ENCODE measurements around the gene EEFSEC.

The EEFSEC gene

GRCh38 chr3:128359060-128359664, 205.9 kb downstream of the EEFSEC start:
- no peak overlapping the region for H3K27ac ChIP-seq (ENCODE audit: low read length)
- H2AFZ ChIP-seq (ENCODE audit: low read depth, low read length): no peak overlapping the region
- no peak for TF ChIP-seq CTCF (IDR thresholded peaks at IDR 0.05; ENCODE audit: low read depth, low read length)
- TF ChIP-seq EZH2phosphoT487 (IDR thresholded peaks at IDR 0.05; ENCODE audit: low read depth): no peak
- no peaks in the 10 kb centered on the region for H3K27me3 ChIP-seq (ENCODE audit: low read depth, low read length)
- no peaks in the 10 kb centered on the region for H3K36me3 ChIP-seq (replicated peaks; ENCODE audit: low read depth, low read length)
- H3K4me1 ChIP-seq (ENCODE audit: low read length): no peaks in the 10 kb centered on the region
- no peaks in the 10 kb centered on the region for H3K79me2 ChIP-seq (ENCODE audit: low read length)
- H3K4me3 ChIP-seq (ENCODE audit: low read length): no peak overlapping the region
- H4K20me1 ChIP-seq (ENCODE audit: insufficient read depth, low read length): 0 out of 2 replicates have a peak, but pooled peaks cover 3% of the 10 kb centered on the region
- no peak overlapping the region for H3K9ac ChIP-seq (ENCODE audit: low read length)
- H3K9me3 ChIP-seq (ENCODE audit: insufficient read depth, low read length): no peaks in the 10 kb centered on the region
- no peak overlapping the region for H3K4me2 ChIP-seq (ENCODE audit: low read length)

- H3K4me3 ChIP-seq (ENCODE audit: low read length): no peak overlapping the region
- TF ChIP-seq CTCF (IDR thresholded peaks at IDR 0.05; ENCODE audit: low read depth, low read length) (no peak), EZH2phosphoT487 (IDR thresholded peaks at IDR 0.05; ENCODE audit: low read depth) (no peak)
- H3K79me2 ChIP-seq (ENCODE audit: low read length): no peaks in the 10 kb centered on the region
- H3K27ac ChIP-seq (ENCODE audit: low read length): no peak overlapping the region
- H3K4me2 ChIP-seq (ENCODE audit: low read length): no peak overlapping the region
- H3K27me3 ChIP-seq (ENCODE audit: low read depth, low read length): no peaks in the 10 kb centered on the region
- no peaks in the 10 kb centered on the region for H3K36me3 ChIP-seq (replicated peaks; ENCODE audit: low read depth, low read length)
- H3K9me3 ChIP-seq (ENCODE audit: insufficient read depth, low read length): no peaks in the 10 kb centered on the region
- H4K20me1 ChIP-seq (ENCODE audit: insufficient read depth, low read length): 0 out of 2 replicates have a peak, but pooled peaks cover 3% of the 10 kb centered on the region
- H3K9ac ChIP-seq (ENCODE audit: low read length): no peak overlapping the region
- no peak overlapping the region for H2AFZ ChIP-seq (ENCODE audit: low read depth, low read length)
- no peaks in the 10 kb centered on the region for H3K4me1 ChIP-seq (ENCODE audit: low read length)
Measured at GRCh38 chr3:128359846-128360642, 206.8 kb downstream of the EEFSEC start.

GRCh38 chr3:128360705-128361271, 207.5 kb downstream of the EEFSEC start:
- H4K20me1 ChIP-seq (ENCODE audit: insufficient read depth, low read length): 0 out of 2 replicates have a peak, but pooled peaks cover 3% of the 10 kb centered on the region
- no peak overlapping the region for H2AFZ ChIP-seq (ENCODE audit: low read depth, low read length)
- H3K4me1 ChIP-seq (ENCODE audit: low read length): no peaks in the 10 kb centered on the region
- no peaks in the 10 kb centered on the region for H3K27me3 ChIP-seq (ENCODE audit: low read depth, low read length)
- H3K79me2 ChIP-seq (ENCODE audit: low read length): no peaks in the 10 kb centered on the region
- H3K9ac ChIP-seq (ENCODE audit: low read length): no peak overlapping the region
- H3K4me3 ChIP-seq (ENCODE audit: low read length): no peak overlapping the region
- TF ChIP-seq CTCF (IDR thresholded peaks at IDR 0.05; ENCODE audit: low read depth, low read length): no peak
- no peak for TF ChIP-seq EZH2phosphoT487 (IDR thresholded peaks at IDR 0.05; ENCODE audit: low read depth)
- H3K4me2 ChIP-seq (ENCODE audit: low read length): no peak overlapping the region
- no peaks in the 10 kb centered on the region for H3K36me3 ChIP-seq (replicated peaks; ENCODE audit: low read depth, low read length)
- H3K9me3 ChIP-seq (ENCODE audit: insufficient read depth, low read length): no peaks in the 10 kb centered on the region
- H3K27ac ChIP-seq (ENCODE audit: low read length): no peak overlapping the region

Data from OCI-LY3 (cell line).